Tibial nerve (tissue), 4 donors: ENCODE results near the gene CSE1L. TPM values are rescaled to one million over a fixed set of nuclear protein-coding genes. Genes with fewer than 3 reads are reported as not detected.
"Not testable (repeated sequence)": the region's sequence is repeated elsewhere in the genome, so short reads cannot be mapped to it uniquely, and the experiment has no call there.

Experiments used
- DNase-seq, 2 donors: peaks; one replicate each; pipeline ENCODE4 v3.0.0-alpha.2; 2019; ENCODE audit warnings: low spot score in 2 of 2
- H3K27ac ChIP-seq, 4 donors: fragments of 200-600 bp; sonication (generic) in 3 of 4; one replicate each; pipeline ENCODE4 v1.5.1; 2017 to 2019; ENCODE audit warnings: mild to moderate bottlenecking in 1 of 4
- H3K27me3 ChIP-seq, 2 donors: fragments of 200-600 bp; sonication (generic) in 1 of 2; one replicate each; pipeline versions ENCODE4 v1.5.1 to v1.6.0; 2017 to 2019
- H3K36me3 ChIP-seq, 3 donors: fragments of 200-600 bp; sonication (generic); one replicate each; pipeline ENCODE4 v1.5.1; 2018 to 2019
- H3K4me1 ChIP-seq, 4 donors: fragments of 200-600 bp; sonication (generic) in 3 of 4; one replicate each; pipeline ENCODE4 v1.5.1; 2017 to 2019
- H3K4me3 ChIP-seq, 4 donors: fragments of 200-600 bp; sonication (generic) in 3 of 4; one replicate each; pipeline ENCODE4 v1.5.1; 2017 to 2019; ENCODE audit warnings: mild to moderate bottlenecking in 1 of 4, moderate library complexity in 1 of 4
- H3K9me3 ChIP-seq, 4 donors: fragments of 200-600 bp; sonication (generic) in 3 of 4; one replicate each; pipeline ENCODE4 v1.5.1; 2017 to 2019
- CTCF ChIP-seq, 5 experiments: fragments of 200-600 bp in 3 of 5; fragments of 450-650 bp in 2 of 5; sonication (generic) in 3 of 5; IDR thresholded peaks; one replicate each; pipeline ENCODE4 v1.5.1; 2016 to 2019; ENCODE audit warnings: antibody characterized with exemption in 5 of 5, mild to moderate bottlenecking in 3 of 5, moderate library complexity in 2 of 5
- EP300 ChIP-seq, 2 donors: sonication (generic); formaldehyde crosslinking; IDR thresholded peaks; one replicate each; pipeline ENCODE4 v1.6.1; 2017; ENCODE audit warnings: antibody characterized with exemption in 2 of 2, mild to moderate bottlenecking in 1 of 2
- POLR2A ChIP-seq, 2 donors: fragments of 450-650 bp; IDR thresholded peaks; one replicate each; pipeline ENCODE4 v1.6.1; 2017; ENCODE audit warnings: antibody characterized with exemption in 2 of 2, mild to moderate bottlenecking in 2 of 2, moderate library complexity in 2 of 2
- WGBS, 2 donors: methylation state at CpG; one replicate each; pipeline ENCODE4 v1.1.5; 2018; 5-methylcytosine and 5-hydroxymethylcytosine counted together
- total RNA-seq, 4 donors: library from RNA; depleted of rRNA; stranded (reverse); fragments of >200 nt; gene quantifications; one replicate each; pipeline ENCODE4 v1.1.0, GENCODE V29; 2016

The CSE1L gene
- total RNA-seq, 4 donors from 2014 or later: 23.9 to 42.0 (median 38.5) TPM

- H3K36me3 ChIP-seq: peaks cover 0 to 94% (median 0%) of the 10 kb centered on the region in 3 donors
- no peaks in the 10 kb centered on the region for H3K9me3 ChIP-seq
- no peaks in the 10 kb centered on the region for H3K4me1 ChIP-seq
- no peaks in the 10 kb centered on the region for H3K27me3 ChIP-seq
- no peak for DNase-seq
- H3K4me3 ChIP-seq: no peak overlapping the region
- TF ChIP-seq POLR2A (IDR thresholded peaks at IDR 0.05) (no peak), CTCF (IDR thresholded peaks at IDR 0.05) (no peak), EP300 (IDR thresholded peaks at IDR 0.05) (no peak)
- no peak overlapping the region for H3K27ac ChIP-seq
- 82 to 90% methylated on average over 7 of the region's 7 CpGs for WGBS, 2 donors
These were observed 51.0 kb downstream of the CSE1L start for GRCh38 chr20:49097159-49097558.

- peaks cover 0 to 94% (median 0%) of the 10 kb centered on the region in 3 donors for H3K36me3 ChIP-seq
- DNase-seq: no peak
- WGBS, 2 donors: 91 to 95% methylated on average over 4 of the region's 4 CpGs
- no peak overlapping the region for H3K4me3 ChIP-seq
- no peak for TF ChIP-seq POLR2A (IDR thresholded peaks at IDR 0.05)
- TF ChIP-seq CTCF (IDR thresholded peaks at IDR 0.05): no peak
- no peaks in the 10 kb centered on the region for H3K9me3 ChIP-seq
- H3K4me1 ChIP-seq: no peaks in the 10 kb centered on the region
- no peaks in the 10 kb centered on the region for H3K27me3 ChIP-seq
- no peak overlapping the region for H3K27ac ChIP-seq
These were observed 52.0 kb downstream of the CSE1L start for GRCh38 chr20:49098136-49098535.

GRCh38 chr20:49099011-49099410 is 52.9 kb downstream of the CSE1L start:
- Histone ChIP-seq H3K4me1 (no peaks in the 10 kb centered on the region), H3K4me3 (no peak overlapping the region), H3K27ac (no peak overlapping the region), H3K9me3 (no peaks in the 10 kb centered on the region), H3K27me3 (no peaks in the 10 kb centered on the region), H3K36me3 (peaks cover 0 to 94% (median 0%) of the 10 kb centered on the region in 3 donors)
- WGBS, 2 donors: 94 to 100% methylated on average over 3 of the region's 3 CpGs
- no peak for DNase-seq
- TF ChIP-seq POLR2A (IDR thresholded peaks at IDR 0.05): no peak

- not testable (repeated sequence) for H3K27ac ChIP-seq, H3K4me3 ChIP-seq, H3K4me1 ChIP-seq, DNase-seq, H3K27me3 ChIP-seq, H3K9me3 ChIP-seq
- WGBS, 2 donors: 76 to 84% methylated on average over 5 of the region's 5 CpGs
- peaks cover 0 to 94% (median 0%) of the 10 kb centered on the region in 3 donors for H3K36me3 ChIP-seq
These were observed 54.2 kb downstream of the CSE1L start for GRCh38 chr20:49100292-49100691.

GRCh38 chr20:49100972-49101371 is 54.9 kb downstream of the CSE1L start:
- 92 to 93% methylated on average over 4 of the region's 4 CpGs for WGBS, 2 donors
- Histone ChIP-seq H3K9me3 (no peaks in the 10 kb centered on the region), H3K27ac (no peak overlapping the region), H3K36me3 (peaks cover 0 to 93% (median 0%) of the 10 kb centered on the region in 3 donors), H3K4me1 (no peaks in the 10 kb centered on the region), H3K27me3 (no peaks in the 10 kb centered on the region), H3K4me3 (no peak overlapping the region)
- TF ChIP-seq CTCF (IDR thresholded peaks at IDR 0.05): no peak
- TF ChIP-seq POLR2A (IDR thresholded peaks at IDR 0.05): no peak
- TF ChIP-seq EP300 (IDR thresholded peaks at IDR 0.05): no peak
- DNase-seq: no peak

- H3K4me1 ChIP-seq: no peaks in the 10 kb centered on the region
- DNase-seq: no peak
- TF ChIP-seq EP300 (IDR thresholded peaks at IDR 0.05) (no peak), POLR2A (IDR thresholded peaks at IDR 0.05) (no peak), CTCF (IDR thresholded peaks at IDR 0.05) (no peak)
- H3K27ac ChIP-seq: no peak overlapping the region
- peaks cover 0 to 82% (median 0%) of the 10 kb centered on the region in 3 donors for H3K36me3 ChIP-seq
- no peak overlapping the region for H3K4me3 ChIP-seq
- H3K27me3 ChIP-seq: no peaks in the 10 kb centered on the region
- no peaks in the 10 kb centered on the region for H3K9me3 ChIP-seq
- WGBS, 2 donors: 93 to 100% methylated on average over 4 of the region's 4 CpGs
These were observed 56.9 kb downstream of the CSE1L start for GRCh38 chr20:49103019-49103418.
